Measurements from ENCODE around the gene SURF4.

GRCh38 chr9:133379153-133380086 lies 3.6 kb upstream of the SURF4 start:
- TF ChIP-seq, protein P1, sequence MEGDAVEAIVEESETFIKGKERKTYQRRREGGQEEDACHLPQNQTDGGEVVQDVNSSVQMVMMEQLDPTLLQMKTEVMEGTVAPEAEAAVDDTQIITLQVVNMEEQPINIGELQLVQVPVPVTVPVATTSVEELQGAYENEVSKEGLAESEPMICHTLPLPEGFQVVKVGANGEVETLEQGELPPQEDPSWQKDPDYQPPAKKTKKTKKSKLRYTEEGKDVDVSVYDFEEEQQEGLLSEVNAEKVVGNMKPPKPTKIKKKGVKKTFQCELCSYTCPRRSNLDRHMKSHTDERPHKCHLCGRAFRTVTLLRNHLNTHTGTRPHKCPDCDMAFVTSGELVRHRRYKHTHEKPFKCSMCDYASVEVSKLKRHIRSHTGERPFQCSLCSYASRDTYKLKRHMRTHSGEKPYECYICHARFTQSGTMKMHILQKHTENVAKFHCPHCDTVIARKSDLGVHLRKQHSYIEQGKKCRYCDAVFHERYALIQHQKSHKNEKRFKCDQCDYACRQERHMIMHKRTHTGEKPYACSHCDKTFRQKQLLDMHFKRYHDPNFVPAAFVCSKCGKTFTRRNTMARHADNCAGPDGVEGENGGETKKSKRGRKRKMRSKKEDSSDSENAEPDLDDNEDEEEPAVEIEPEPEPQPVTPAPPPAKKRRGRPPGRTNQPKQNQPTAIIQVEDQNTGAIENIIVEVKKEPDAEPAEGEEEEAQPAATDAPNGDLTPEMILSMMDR (IDR thresholded peaks at IDR 0.05), result no peak
- no peak for TF ChIP-seq POLR2A (IDR thresholded peaks at IDR 0.05)
